Thymus (tissue), 11 donors: ENCODE results near the gene PRSS21. TPM values are rescaled to one million over a fixed set of nuclear protein-coding genes. Genes with fewer than 3 reads are reported as not detected.

Experiments
- DNase-seq, 9 donors: peaks; one replicate each; pipeline ENCODE4 v3.0.0-alpha.2; 2013; ENCODE audit warnings: low spot score in 9 of 9, low read depth in 6 of 9, missing footprints in 1 of 9
- H3K27ac ChIP-seq, 2 donors: one replicate each; pipeline ENCODE4 v1.5.1; 2013; ENCODE audit warnings: control low read depth in 1 of 2, low read depth in 1 of 2, low read length in 1 of 2, mild to moderate bottlenecking in 1 of 2, moderate library complexity in 1 of 2
- H3K27me3 ChIP-seq, 2 donors: one replicate each; pipeline ENCODE4 v1.5.1; 2013; ENCODE audit warnings: low read length in 1 of 2; ENCODE audit not compliant: control insufficient read depth in 2 of 2, insufficient read depth in 1 of 2
- H3K36me3 ChIP-seq, 2 donors: one replicate each; pipeline ENCODE4 v1.5.1; 2013; ENCODE audit warnings: low read length in 1 of 2, mild to moderate bottlenecking in 1 of 2, moderate library complexity in 1 of 2; ENCODE audit not compliant: control insufficient read depth in 2 of 2, insufficient read depth in 2 of 2
- H3K4me1 ChIP-seq, 2 donors: one replicate each; pipeline ENCODE4 v1.5.1; 2013; ENCODE audit warnings: low read length in 2 of 2; ENCODE audit not compliant: control insufficient read depth in 2 of 2, insufficient read depth in 2 of 2
- H3K4me3 ChIP-seq, 2 donors: one replicate each; pipeline ENCODE4 v1.5.1; 2013; ENCODE audit warnings: low read length in 2 of 2, control low read depth in 1 of 2, mild to moderate bottlenecking in 1 of 2
- H3K9me3 ChIP-seq, 2 donors: one replicate each; pipeline ENCODE4 v1.5.1; 2013; ENCODE audit warnings: low read length in 1 of 2, mild to moderate bottlenecking in 1 of 2; ENCODE audit not compliant: control insufficient read depth in 2 of 2, insufficient read depth in 1 of 2
- WGBS: extraction: QIAGEN DNeasy Blood & Tissue Kit; methylation state at CpG from one replicate; pipeline ENCODE4 v1.1.7; 2013; 5-methylcytosine and 5-hydroxymethylcytosine counted together
- polyA plus RNA-seq: library from polyadenylated mRNA; stranded (reverse); fragments of 200-250 nt; gene quantifications from one replicate; pipeline ENCODE4 v1.2.3, GENCODE V29; 2013
- total RNA-seq: library from RNA; stranded (reverse); fragments of 120-200 nt; gene quantifications from one replicate; pipeline ENCODE4 v1.2.4, GENCODE V29; 2013
- donor health status: healthy.

The PRSS21 gene
- total and polyA plus RNA-seq, 2 donors: 0.68 to 1.2 TPM

- H3K4me1 ChIP-seq: no peaks in the 10 kb centered on the region
- H3K27ac ChIP-seq: no peak overlapping the region
- DNase-seq: no peak
- peaks cover 15 to 67% of the 10 kb centered on the region in 2 donors for H3K27me3 ChIP-seq
- no peak overlapping the region for H3K4me3 ChIP-seq
- WGBS: 92% methylated on average over 14 of the region's 14 CpGs
- no peaks in the 10 kb centered on the region for H3K36me3 ChIP-seq
- H3K9me3 ChIP-seq: peaks cover 0 to 32% of the 10 kb centered on the region in 2 donors
Measured at GRCh38 chr16:2856061-2856670, 39.1 kb downstream of the PRSS21 start.

DNA sequence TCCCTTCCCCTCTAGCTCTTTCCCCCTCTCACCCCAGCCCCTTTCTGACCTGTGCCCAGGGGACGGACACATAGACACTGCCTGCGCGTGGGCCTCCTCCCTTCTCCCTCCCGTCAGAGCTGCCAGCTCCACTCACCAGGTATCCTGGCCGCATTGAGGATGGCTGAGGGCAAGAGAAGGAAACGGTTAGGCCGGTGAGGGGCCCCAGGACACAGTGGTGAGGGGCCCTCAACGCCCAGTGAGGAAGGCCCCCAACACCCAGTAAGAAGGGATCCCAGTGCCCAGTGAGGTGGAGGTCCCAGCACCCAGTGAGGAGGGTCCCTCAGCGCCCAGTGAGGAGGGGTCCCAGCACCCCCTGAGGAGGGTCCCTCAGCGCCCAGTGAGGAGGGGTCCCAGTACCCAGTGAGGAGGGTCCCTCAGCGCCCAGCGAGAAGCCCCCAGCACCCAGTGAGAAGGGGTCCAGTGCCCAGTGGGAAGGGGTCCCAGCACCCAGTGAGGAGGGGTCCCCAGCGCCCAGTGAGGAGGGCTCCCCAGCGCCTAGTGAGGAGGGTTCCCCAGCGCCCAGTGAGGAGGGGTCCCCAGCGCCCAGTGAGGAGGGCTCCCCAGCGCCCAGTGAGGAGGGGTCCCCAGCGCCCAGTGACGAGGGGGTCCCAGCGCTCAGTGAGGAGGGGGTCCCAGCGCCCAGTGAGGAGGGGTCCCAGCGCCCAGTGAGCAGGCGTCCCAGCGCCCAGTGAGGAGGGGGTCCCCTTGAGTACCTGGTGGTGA is 39.8 kb downstream of the PRSS21 start:
- H3K27ac ChIP-seq: no peak overlapping the region
- WGBS: 89% methylated on average over 24 of the region's 24 CpGs
- no peaks in the 10 kb centered on the region for H3K4me1 ChIP-seq
- peaks cover 15 to 66% of the 10 kb centered on the region in 2 donors for H3K27me3 ChIP-seq
- no peak overlapping the region for H3K4me3 ChIP-seq
- no peak for DNase-seq
- H3K36me3 ChIP-seq: no peaks in the 10 kb centered on the region
- H3K9me3 ChIP-seq: peaks cover 0 to 30% of the 10 kb centered on the region in 2 donors

- no peak within 1 kb of the TSS for H3K4me3 ChIP-seq
- peaks cover 15 to 60% of the 10 kb centered on the region in 2 donors for H3K27me3 ChIP-seq
- peak within 1 kb of the TSS in 1 of 2 donors; percentile 21 for H3K27ac ChIP-seq
- DNase-seq: no peak
- WGBS: 10% methylated on average over 42 of the region's 42 CpGs
- H3K9me3 ChIP-seq: peaks cover 0 to 24% of the 10 kb centered on the region in 2 donors
- H3K4me1 ChIP-seq: no peaks in the 10 kb centered on the region
- no peaks in the 10 kb centered on the region for H3K36me3 ChIP-seq
Measured at GRCh38 chr16:2857451-2858244, 40.6 kb downstream of the PRSS21 start, which contains the start of gene PRSS22. TSS of gene PRSS22 (minus strand) at chr16:2858170. CDS start at chr16:2858104, 66 bp downstream.

GRCh38 chr16:2858245-2859025 is 41.4 kb downstream of the PRSS21 start:
- Histone ChIP-seq H3K4me1 (no peaks in the 10 kb centered on the region), H3K27me3 (peaks cover 15 to 55% of the 10 kb centered on the region in 2 donors), H3K27ac (peak overlapping the region in 1 of 2 donors; percentile 21), H3K4me3 (no peak overlapping the region), H3K9me3 (peaks cover 0 to 19% of the 10 kb centered on the region in 2 donors), H3K36me3 (no peaks in the 10 kb centered on the region)
- no peak for DNase-seq
- WGBS: 17% methylated on average over 23 of the region's 23 CpGs

DNA sequence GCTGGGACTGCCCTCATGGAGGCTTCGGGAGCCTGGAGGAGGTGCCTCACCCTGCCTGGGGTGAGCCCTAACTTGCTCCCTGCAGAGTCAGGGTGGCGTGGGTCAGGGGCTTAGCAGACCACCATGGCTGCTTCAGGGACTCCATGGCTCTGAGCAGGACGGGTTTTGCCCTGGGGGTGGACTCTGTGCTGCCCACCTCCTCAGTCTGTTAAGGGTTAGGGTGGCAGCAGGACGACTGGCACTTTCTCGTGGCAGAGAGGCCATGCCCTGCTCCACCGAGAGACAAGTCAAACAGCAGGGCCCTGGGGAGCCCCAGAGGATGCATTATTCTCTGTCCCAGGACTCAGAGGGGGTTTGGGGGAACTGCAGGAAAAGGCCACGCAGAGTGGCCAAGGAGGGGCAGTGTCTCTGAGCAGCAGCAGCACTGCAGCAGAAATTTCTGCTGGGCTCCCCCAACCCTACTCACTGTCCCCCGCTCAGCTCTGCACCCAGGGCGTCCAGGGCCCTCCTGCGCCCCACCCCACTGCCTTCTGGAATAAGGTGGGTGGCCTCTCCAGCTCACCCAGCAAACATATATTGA is 42.7 kb downstream of the PRSS21 start:
- no peak for DNase-seq
- H3K27ac ChIP-seq: no peak overlapping the region

GRCh38 chr16:2860826-2861567 is 44.0 kb downstream of the PRSS21 start:
- Histone ChIP-seq H3K9me3 (peaks cover 0 to 8% of the 10 kb centered on the region in 2 donors), H3K4me1 (no peaks in the 10 kb centered on the region), H3K4me3 (no peak overlapping the region), H3K27me3 (peaks cover 18 to 64% of the 10 kb centered on the region in 2 donors), H3K36me3 (no peaks in the 10 kb centered on the region), H3K27ac (no peak overlapping the region)
- WGBS: 76% methylated on average over 8 of the region's 8 CpGs
- no peak for DNase-seq

More for the DNA sequence above, 42.7 kb downstream of the PRSS21 start:
- Histone ChIP-seq H3K9me3 (peaks cover 0 to 12% of the 10 kb centered on the region in 2 donors), H3K27me3 (peaks cover 18 to 59% of the 10 kb centered on the region in 2 donors), H3K4me3 (no peak overlapping the region), H3K36me3 (no peaks in the 10 kb centered on the region), H3K4me1 (no peaks in the 10 kb centered on the region)
- 86% methylated on average over 10 of the region's 10 CpGs for WGBS

DNA sequence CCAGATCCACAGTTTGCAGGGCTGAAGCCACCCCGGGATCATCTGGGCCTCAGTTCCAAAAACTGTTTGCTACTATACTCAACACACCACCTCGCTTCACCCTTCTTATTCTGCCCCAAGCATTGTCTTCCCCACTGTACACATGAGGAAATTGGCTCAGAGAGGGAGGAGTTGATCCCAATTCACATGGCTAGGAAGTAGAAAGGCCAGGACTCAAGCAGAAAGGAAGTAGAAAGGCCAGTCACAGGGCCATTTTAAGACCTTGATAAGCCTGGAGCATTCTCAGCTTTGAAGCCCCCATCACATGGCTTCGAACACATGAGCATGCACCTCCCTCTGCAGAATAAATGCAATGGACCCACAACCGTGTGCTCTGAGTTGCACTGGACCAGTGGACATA is 48.6 kb downstream of the PRSS21 start:
- H3K9me3 ChIP-seq: peaks cover 0 to 11% of the 10 kb centered on the region in 2 donors
- no peaks in the 10 kb centered on the region for H3K36me3 ChIP-seq
- H3K27me3 ChIP-seq: peaks cover 6 to 41% of the 10 kb centered on the region in 2 donors
- H3K4me3 ChIP-seq: no peak overlapping the region
- WGBS: 93% methylated on average over 4 of the region's 4 CpGs
- no peak for DNase-seq
- H3K4me1 ChIP-seq: peaks cover 6 to 11% of the 10 kb centered on the region in 2 donors
- H3K27ac ChIP-seq: no peak overlapping the region

GRCh38 chr16:2866431-2866830 is 49.4 kb downstream of the PRSS21 start:
- H3K9me3 ChIP-seq: peaks cover 0 to 6% of the 10 kb centered on the region in 2 donors
- H3K4me1 ChIP-seq: peaks cover 6 to 11% of the 10 kb centered on the region in 2 donors
- no peak for DNase-seq
- peaks cover 6 to 35% of the 10 kb centered on the region in 2 donors for H3K27me3 ChIP-seq
- no peak overlapping the region for H3K27ac ChIP-seq
- 84% methylated on average over 4 of the region's 4 CpGs for WGBS
- no peak overlapping the region for H3K4me3 ChIP-seq
- H3K36me3 ChIP-seq: no peaks in the 10 kb centered on the region
